ENCODE data around the gene SAMHD1.
"Not testable (repeated sequence)": the region's sequence is repeated elsewhere in the genome, so short reads cannot be mapped to it uniquely, and the experiment has no call there.

Gene SAMHD1

DNA sequence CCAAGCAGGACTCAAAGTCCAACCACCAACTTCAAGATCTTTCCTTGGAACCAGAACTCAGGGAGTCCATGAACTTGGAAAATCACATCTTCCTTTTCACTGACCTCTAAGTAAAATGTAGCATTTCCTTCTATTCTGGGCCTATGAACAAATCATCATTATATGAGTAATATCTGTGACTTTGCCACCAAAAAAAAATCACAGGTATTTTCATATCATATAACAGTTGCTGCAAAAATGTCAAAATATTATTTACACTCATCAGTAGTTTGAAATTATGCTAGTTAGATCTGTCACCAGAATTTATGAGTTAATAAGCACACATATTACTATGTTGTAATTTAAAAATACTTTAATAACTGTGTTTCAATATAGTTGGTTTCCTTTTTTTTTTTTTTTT lies 102.8 kb downstream of the SAMHD1 start:
- TF ChIP-seq CTCF (IDR thresholded peaks at IDR 0.05; ENCODE audit: low read depth, low read length, missing control alignments), result no peak
- H3K4me3 ChIP-seq (ENCODE audit: low read depth, low read length), result no peak overlapping the region
- DNase-seq (ENCODE audit: low read depth), result no peak
- in situ Hi-C loops (cut with HindIII; ENCODE audit: low sequenced_read_pairs), result no loop called here

GRCh38 chr20:36848078-36848660 lies 103.3 kb downstream of the SAMHD1 start:
- peak; percentile 59 for DNase-seq (ENCODE audit: low read depth)
- no peak overlapping the region for H3K4me3 ChIP-seq (ENCODE audit: low read depth, low read length)
- no peak for TF ChIP-seq CTCF (IDR thresholded peaks at IDR 0.05; ENCODE audit: low read depth, low read length, missing control alignments)
- in situ Hi-C loops (cut with HindIII; ENCODE audit: low sequenced_read_pairs), result no loop called here

DNA sequence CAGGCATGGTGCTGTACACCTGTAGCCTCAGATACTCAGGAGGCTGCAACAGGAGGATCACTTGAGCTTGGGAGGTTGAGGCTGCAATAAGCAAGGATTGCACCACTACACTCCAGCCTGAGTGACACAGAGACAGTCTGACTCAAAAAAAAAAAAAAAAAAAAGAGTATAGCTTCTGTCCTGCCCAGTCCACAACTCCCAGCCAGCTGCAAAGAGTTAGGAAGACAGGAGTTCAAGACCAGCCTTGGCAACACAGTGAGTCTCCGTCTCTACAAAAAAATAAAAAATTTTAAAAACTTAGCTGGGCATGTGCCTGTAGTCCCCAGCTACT lies 103.8 kb downstream of the SAMHD1 start:
- no peak overlapping the region for H3K4me3 ChIP-seq (ENCODE audit: low read depth, low read length)
- in situ Hi-C loops (cut with HindIII; ENCODE audit: low sequenced_read_pairs), result no loop called here
- no peak for TF ChIP-seq CTCF (IDR thresholded peaks at IDR 0.05; ENCODE audit: low read depth, low read length, missing control alignments)
- no peak for DNase-seq (ENCODE audit: low read depth)

GRCh38 chr20:36847009-36847709 lies 104.3 kb downstream of the SAMHD1 start:
- DNase-seq (ENCODE audit: low read depth), result peak; percentile 60

DNA sequence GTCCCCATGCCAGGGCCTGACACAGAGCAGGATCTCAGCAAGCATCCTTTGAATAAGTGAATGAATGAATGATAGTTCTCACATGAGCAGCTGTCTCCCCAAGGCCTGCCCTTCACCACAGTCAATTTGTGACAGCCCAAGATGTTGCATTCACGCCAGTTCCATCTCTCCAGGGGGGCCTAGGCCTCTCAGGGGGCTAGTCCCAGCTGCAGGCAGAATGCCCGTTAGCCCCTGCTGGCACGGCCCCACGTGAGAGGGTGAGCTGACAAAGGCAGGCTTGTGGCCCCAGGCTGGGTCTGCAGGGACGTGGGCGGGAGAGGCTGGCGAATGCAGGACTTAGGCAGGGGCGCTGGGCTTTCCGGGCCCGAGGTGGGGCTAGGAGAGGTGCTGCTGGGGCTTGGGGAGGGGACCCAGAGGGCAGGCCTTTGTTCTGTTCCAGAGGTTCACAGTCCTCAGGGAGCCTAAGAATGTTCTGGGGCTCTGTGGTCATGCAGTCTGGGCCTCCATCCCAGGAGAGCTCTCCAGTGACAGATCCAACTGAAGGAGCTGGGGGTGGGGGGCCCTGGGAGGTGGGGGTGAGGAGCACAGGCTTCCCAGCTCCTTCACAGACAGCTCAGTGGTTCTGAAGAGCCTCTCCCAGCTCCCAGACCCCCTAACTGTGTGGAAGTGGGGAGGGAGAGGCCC lies 106.1 kb downstream of the SAMHD1 start:
- in situ Hi-C loops (cut with HindIII; ENCODE audit: low sequenced_read_pairs), result no loop called here
- no peak for TF ChIP-seq CTCF (IDR thresholded peaks at IDR 0.05; ENCODE audit: low read depth, low read length, missing control alignments)
- H3K4me3 ChIP-seq (ENCODE audit: low read depth, low read length), result no peak overlapping the region

More at GRCh38 chr20:36847009-36847709, 104.3 kb downstream of the SAMHD1 start:
- H3K4me3 ChIP-seq (ENCODE audit: low read depth, low read length), result no peak overlapping the region
- TF ChIP-seq CTCF (IDR thresholded peaks at IDR 0.05; ENCODE audit: low read depth, low read length, missing control alignments), result no peak
- in situ Hi-C loops (cut with HindIII; ENCODE audit: low sequenced_read_pairs), result no loop called here

GRCh38 chr20:36841030-36841429 lies 110.5 kb downstream of the SAMHD1 start:
- H3K4me3 ChIP-seq (ENCODE audit: low read depth, low read length); in situ Hi-C loops (cut with HindIII; ENCODE audit: low sequenced_read_pairs); DNase-seq (ENCODE audit: low read depth): not testable (repeated sequence)

More for the DNA sequence above, 106.1 kb downstream of the SAMHD1 start:
- no peak for DNase-seq (ENCODE audit: low read depth)
